C4-2B (cell line): ENCODE results near the gene CALHM2.
A peak's percentile ranks its signal among the peaks of the same experiment; 100 is the strongest.
"Not testable (repeated sequence)": the region's sequence is repeated elsewhere in the genome, so short reads cannot be mapped to it uniquely, and the experiment has no call there.

Experiments
- H3K27ac ChIP-seq: fragments of 450-650 bp; 2 replicates; pipeline ENCODE4 v1.5.1; 2017
- CTCF ChIP-seq: fragments of 450-650 bp; conservative IDR thresholded peaks from 2 replicates; pipeline ENCODE4 v1.5.1; 2017; ENCODE audit warnings: mild to moderate bottlenecking
- ZFX ChIP-seq: fragments of 450-650 bp; IDR thresholded peaks from 2 replicates; pipeline ENCODE4 v1.6.1; 2017

The CALHM2 gene

GRCh38 chr10:103428989-103429643 lies 23.1 kb downstream of the CALHM2 start:
- no peak overlapping the region for H3K27ac ChIP-seq
- TF ChIP-seq CTCF (no peak), ZFX (no peak)

- TF ChIP-seq CTCF (no peak), ZFX (no peak)
- H3K27ac ChIP-seq, result no peak overlapping the region
Observed at GRCh38 chr10:103427866-103428265, 24.3 kb downstream of the CALHM2 start.

- H3K27ac ChIP-seq, result no peak overlapping the region
- TF ChIP-seq CTCF (no peak), ZFX (no peak)
Observed at GRCh38 chr10:103423748-103424147, 28.4 kb downstream of the CALHM2 start.

- no peak for TF ChIP-seq ZFX
- H3K27ac ChIP-seq, result no peak overlapping the region
Observed at GRCh38 chr10:103419101-103419500, 33.1 kb downstream of the CALHM2 start.

GRCh38 chr10:103417601-103418000 lies 34.6 kb downstream of the CALHM2 start:
- no peak for TF ChIP-seq ZFX
- TF ChIP-seq CTCF, result no peak

GRCh38 chr10:103417148-103417469 lies 35.1 kb downstream of the CALHM2 start:
- H3K27ac ChIP-seq, result not testable (repeated sequence)

More at GRCh38 chr10:103417601-103418000, 34.6 kb downstream of the CALHM2 start:
- no peak overlapping the region for H3K27ac ChIP-seq

GRCh38 chr10:103416436-103417147 lies 35.6 kb downstream of the CALHM2 start:
- H3K27ac ChIP-seq, result no peak overlapping the region
- TF ChIP-seq CTCF (peak; percentile 70), ZFX (no peak)

- no peak for TF ChIP-seq CTCF
- no peak for TF ChIP-seq ZFX
- no peak overlapping the region for H3K27ac ChIP-seq
Observed at GRCh38 chr10:103415581-103415980, 36.6 kb downstream of the CALHM2 start.
